Pancreas (tissue), 10 donors: ENCODE measurements around the gene RXRA. TPM values are rescaled to one million over a fixed set of nuclear protein-coding genes. Genes with fewer than 3 reads are reported as not detected.

Source experiments
- ATAC-seq, 4 donors: fragments of 200-7000 bp; cut with Tn5 transposase; one replicate each; pipeline versions ENCODE4 v1.8.0 to v1.9.1; 2020; ENCODE audit warnings: mild to moderate bottlenecking in 4 of 4, moderate library complexity in 4 of 4
- DNase-seq, 6 donors: peaks; one replicate each; pipeline ENCODE4 v3.0.0-alpha.2; 2020
- FAIRE-seq: peaks from 2 replicates; lab custom pipeline; 2012; peaks lifted over from hg19 to GRCh38; lab: Jason Lieb, UNC
- H3K27ac ChIP-seq, 4 donors: fragments of 200-600 bp; sonication (generic); 1 replicate in 3 of 4; 2 replicates in 1 of 4; pipeline versions ENCODE4 v1.5.0 to v1.8.0; 2020
- H3K27me3 ChIP-seq, 4 donors: fragments of 200-600 bp; one replicate each; pipeline ENCODE4 v1.8.0; 2021
- H3K36me3 ChIP-seq, 3 donors: fragments of 200-600 bp; sonication (generic) in 1 of 3; one replicate each; pipeline versions ENCODE4 v1.5.0 to v1.8.0; 2020 to 2021
- H3K4me1 ChIP-seq, 3 donors: fragments of 200-600 bp; one replicate each; pipeline ENCODE4 v1.8.0; 2021
- H3K4me3 ChIP-seq, 4 donors: fragments of 200-600 bp; sonication (generic) in 2 of 4; one replicate each; pipeline versions ENCODE4 v1.5.0 to v1.8.0; 2020 to 2021
- H3K9me3 ChIP-seq, 4 donors: fragments of 200-600 bp; one replicate each; pipeline ENCODE4 v1.8.0; 2021
- WGBS, 2 donors: extraction: QIAGEN DNeasy Blood & Tissue Kit; methylation state at CpG; one replicate each; pipeline ENCODE4 v1.1.7; 2013; 5-methylcytosine and 5-hydroxymethylcytosine counted together
- intact Hi-C, 3 donors: fragments of 100-400 bp; cut with DNase I; formaldehyde crosslinking; loops; one replicate each; pipeline versions ENCODE4 v1.11.1 to v1.14.2; 2022
- polyA plus RNA-seq, 2 donors: library from polyadenylated mRNA; stranded (reverse); fragments of 200-250 nt; gene quantifications; one replicate each; pipeline ENCODE4 v1.2.3, GENCODE V29; 2013
- total RNA-seq, 6 donors: library from RNA; stranded (reverse); fragmentation: NEBNext Ultra II Directional in 4 of 6; extraction: Animal tissue kit (Norgen Biotek cat#: 25700) in 4 of 6; gene quantifications; one replicate each; pipeline versions ENCODE4 v1.2.1 to v1.2.4, GENCODE V29; 2021 to 2023
- TF ChIP-seq, protein P1 (sequence below), 4 donors: fragments of 200-600 bp; sonication (generic) in 3 of 4; IDR thresholded peaks; one replicate each; pipeline versions ENCODE4 v1.5.0 to v1.8.0; 2021; ENCODE audit warnings: antibody characterized with exemption in 4 of 4
- donor health status: healthy with polysubstance abuse.
- donor health status: DM: no; HTN: no; CAD: no; lungs with moderate emphysema.
- donor health status: DM: no; HTN: no; CAD: no.
- donor health status: control.
- donor health status: control.
- donor health status: Bipolar disorder and iron deficiency.
- donor health status: DM: yes; HTN: yes; CAD: no.
- donor health status: DM: no; HTN: no; CAD: no.
- donor health status: DM: no; HTN: no; CAD: no.
- donor health status: DM: yes; HTN: yes; CAD: no.

RXRA gene
- total and polyA plus RNA-seq, 8 donors = 20.2 to 35.1 (median 22.9) TPM

DNA sequence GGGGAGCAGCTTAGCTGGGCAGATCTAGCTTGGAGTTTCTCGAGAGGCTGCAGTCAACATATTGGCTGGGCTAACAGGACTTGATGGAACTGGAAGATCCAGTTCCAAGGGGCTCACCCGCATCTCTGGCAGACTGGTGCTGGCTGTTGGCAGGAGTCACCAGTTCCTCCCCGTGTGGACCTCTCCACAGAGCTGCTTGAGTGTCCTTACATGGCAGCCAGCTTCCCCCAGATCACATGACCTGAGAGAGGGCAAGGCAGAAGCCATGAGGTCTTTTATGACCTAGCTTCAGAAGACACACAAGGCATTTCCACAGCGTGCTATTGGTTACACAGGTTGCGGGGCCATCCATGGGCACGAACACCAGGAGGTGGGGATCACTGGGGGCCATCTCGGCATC lies 26.4 kb upstream of the RXRA start:
- FAIRE-seq (no peak), DNase-seq (peak in 1 of 6 donors; percentile 4), ATAC-seq (peak in 1 of 4 donors; percentile 25)
- intact Hi-C loops = no loop called here
- Histone ChIP-seq H3K27ac (no peak overlapping the region), H3K4me1 (no peaks in the 10 kb centered on the region), H3K9me3 (no peaks in the 10 kb centered on the region), H3K27me3 (no peaks in the 10 kb centered on the region), H3K4me3 (no peak overlapping the region), H3K36me3 (no peaks in the 10 kb centered on the region)
- TF ChIP-seq, protein P1, sequence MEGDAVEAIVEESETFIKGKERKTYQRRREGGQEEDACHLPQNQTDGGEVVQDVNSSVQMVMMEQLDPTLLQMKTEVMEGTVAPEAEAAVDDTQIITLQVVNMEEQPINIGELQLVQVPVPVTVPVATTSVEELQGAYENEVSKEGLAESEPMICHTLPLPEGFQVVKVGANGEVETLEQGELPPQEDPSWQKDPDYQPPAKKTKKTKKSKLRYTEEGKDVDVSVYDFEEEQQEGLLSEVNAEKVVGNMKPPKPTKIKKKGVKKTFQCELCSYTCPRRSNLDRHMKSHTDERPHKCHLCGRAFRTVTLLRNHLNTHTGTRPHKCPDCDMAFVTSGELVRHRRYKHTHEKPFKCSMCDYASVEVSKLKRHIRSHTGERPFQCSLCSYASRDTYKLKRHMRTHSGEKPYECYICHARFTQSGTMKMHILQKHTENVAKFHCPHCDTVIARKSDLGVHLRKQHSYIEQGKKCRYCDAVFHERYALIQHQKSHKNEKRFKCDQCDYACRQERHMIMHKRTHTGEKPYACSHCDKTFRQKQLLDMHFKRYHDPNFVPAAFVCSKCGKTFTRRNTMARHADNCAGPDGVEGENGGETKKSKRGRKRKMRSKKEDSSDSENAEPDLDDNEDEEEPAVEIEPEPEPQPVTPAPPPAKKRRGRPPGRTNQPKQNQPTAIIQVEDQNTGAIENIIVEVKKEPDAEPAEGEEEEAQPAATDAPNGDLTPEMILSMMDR (IDR thresholded peaks at IDR 0.05) = no peak
- 58 to 61% methylated on average over 7 of the region's 7 CpGs for WGBS, 2 donors

DNA sequence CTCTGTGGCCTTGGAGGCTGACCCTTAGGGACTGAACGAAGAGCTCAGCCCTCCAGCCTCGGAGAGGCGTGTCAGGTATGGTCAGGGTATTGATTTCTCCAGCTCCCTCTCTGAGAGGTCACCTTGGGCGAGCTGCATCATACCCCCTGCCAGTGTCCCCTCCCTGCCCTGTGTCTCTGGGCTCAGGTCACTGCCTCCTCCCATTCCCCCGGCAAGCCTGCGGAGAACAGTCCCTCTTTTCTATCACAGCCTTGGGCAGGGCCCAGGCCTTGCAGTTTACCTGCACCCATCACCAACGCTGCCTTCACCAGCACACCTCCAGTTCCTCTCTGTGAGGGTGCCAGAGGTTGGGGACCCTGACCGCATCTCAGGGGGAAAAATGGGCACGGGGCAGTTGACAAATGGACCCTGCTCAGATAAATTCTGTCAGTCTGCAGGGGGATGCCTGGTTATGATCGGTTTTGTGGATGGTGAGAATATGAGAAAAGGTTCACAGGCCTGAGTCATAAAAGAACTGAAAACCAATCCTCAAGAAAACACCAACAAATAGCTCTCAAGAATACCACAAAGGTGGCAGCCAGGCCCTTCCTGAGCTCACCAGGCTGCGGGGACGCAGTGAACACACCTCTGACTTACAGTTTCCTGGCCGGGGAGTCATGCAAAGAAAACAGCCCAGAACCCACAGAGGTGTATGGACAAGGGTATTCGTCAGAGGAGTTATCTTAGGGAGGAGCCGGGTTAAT lies 24.7 kb upstream of the RXRA start:
- no peaks in the 10 kb centered on the region for H3K9me3 ChIP-seq
- FAIRE-seq = no peak
- H3K27me3 ChIP-seq = no peaks in the 10 kb centered on the region
- WGBS, 2 donors = 66 to 68% methylated on average over 15 of the region's 15 CpGs
- H3K4me3 ChIP-seq = no peak overlapping the region
- peak in 3 of 4 donors; percentile 52 to 74 (median 55) for ATAC-seq
- no peak overlapping the region for H3K27ac ChIP-seq
- intact Hi-C loops = no loop called here
- H3K36me3 ChIP-seq = no peaks in the 10 kb centered on the region
- H3K4me1 ChIP-seq = no peaks in the 10 kb centered on the region
- peak in 4 of 6 donors; percentile 32 to 42 (median 38) for DNase-seq
- TF ChIP-seq, protein P1 (IDR thresholded peaks at IDR 0.05) = no peak

DNA sequence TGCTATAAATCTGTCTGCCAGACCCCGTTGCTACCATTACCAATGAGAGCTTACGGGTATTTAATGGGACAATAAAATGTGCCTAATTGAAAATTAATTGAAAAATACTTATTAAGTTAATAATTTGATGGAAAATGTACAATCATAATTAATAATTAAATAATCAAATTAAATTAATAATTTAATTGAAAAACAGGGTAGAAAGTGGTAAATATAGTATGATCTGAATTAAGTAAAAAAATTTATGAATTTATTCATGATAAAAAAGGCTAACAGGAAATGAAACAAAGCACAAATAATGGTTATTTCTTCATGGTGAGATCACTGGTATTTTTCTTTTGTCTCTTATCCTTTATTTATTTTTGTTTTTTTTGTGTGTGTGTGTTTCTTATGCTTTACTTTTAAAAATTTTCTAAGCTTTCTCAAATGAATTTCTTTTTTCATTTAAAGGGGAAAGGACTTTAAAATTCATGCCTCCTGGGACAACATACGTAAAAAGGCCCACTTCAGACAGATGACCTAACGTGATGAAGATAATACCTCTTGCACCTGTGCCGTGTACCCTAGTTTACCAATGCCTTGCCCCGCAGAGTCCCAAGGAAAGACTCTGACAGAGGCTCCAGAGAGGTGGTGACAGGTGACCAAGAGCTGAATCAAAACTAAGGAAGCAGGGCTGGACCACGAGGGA lies 24.0 kb upstream of the RXRA start:
- no peak for ATAC-seq
- DNase-seq = no peak
- H3K36me3 ChIP-seq = no peaks in the 10 kb centered on the region

DNA sequence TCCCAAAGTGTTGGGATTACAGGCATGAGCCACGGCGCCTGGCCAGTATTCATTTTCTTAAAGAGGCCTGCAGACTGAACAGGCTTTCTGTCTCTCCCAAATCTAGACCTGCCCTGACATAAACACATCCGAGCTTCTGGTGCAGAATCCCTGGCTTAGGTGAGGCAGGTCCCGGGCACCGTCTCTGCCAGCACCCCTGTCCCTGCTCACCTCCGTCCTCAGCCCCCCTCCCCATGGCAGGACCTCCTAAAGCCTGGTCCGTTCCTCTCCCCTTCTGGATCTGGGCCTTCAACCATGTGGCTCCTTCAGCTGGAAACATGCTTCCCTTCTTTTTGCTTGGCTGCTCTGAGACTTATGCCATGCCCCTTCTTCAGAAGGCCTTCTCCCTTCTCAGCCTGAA lies 22.7 kb upstream of the RXRA start:
- intact Hi-C loops = no loop called here
- Histone ChIP-seq H3K27ac (no peak overlapping the region), H3K4me1 (no peaks in the 10 kb centered on the region), H3K36me3 (no peaks in the 10 kb centered on the region), H3K9me3 (no peaks in the 10 kb centered on the region), H3K27me3 (no peaks in the 10 kb centered on the region), H3K4me3 (no peak overlapping the region)
- peak in 1 of 6 donors; percentile 4 for DNase-seq
- FAIRE-seq = no peak
- WGBS, 2 donors = 86 to 96% methylated on average over 7 of the region's 7 CpGs
- TF ChIP-seq, protein P1 (IDR thresholded peaks at IDR 0.05) = no peak
- ATAC-seq = no peak

More for the DNA sequence above, 24.0 kb upstream of the RXRA start:
- Histone ChIP-seq H3K27ac (no peak overlapping the region), H3K4me1 (no peaks in the 10 kb centered on the region), H3K4me3 (no peak overlapping the region), H3K27me3 (no peaks in the 10 kb centered on the region), H3K9me3 (no peaks in the 10 kb centered on the region)
- TF ChIP-seq, protein P1 (IDR thresholded peaks at IDR 0.05) = no peak
- no peak for FAIRE-seq
- WGBS, 2 donors = 87 to 95% methylated on average over 7 of the region's 7 CpGs
- intact Hi-C loops = no loop called here
